ENCODE results near the gene ZC3HAV1. TPM values are rescaled to one million over a fixed set of nuclear protein-coding genes. Genes with fewer than 3 reads are reported as not detected.

ZC3HAV1 gene
- total and polyA plus RNA-seq, 12 donors = 2.7 to 28.3 (median 6.4) TPM

- Histone ChIP-seq H3K36me3 (peaks cover 0 to 96% (median 30%) of the 10 kb centered on the region in 9 donors), H3K4me3 (no peak overlapping the region), H3K27ac (no peak overlapping the region), H3K4me1 (peaks cover 0 to 11% (median 2%) of the 10 kb centered on the region in 9 donors), H3K9me3 (no peaks in the 10 kb centered on the region), H3K27me3 (no peaks in the 10 kb centered on the region)
- ATAC-seq (no peak), DNase-seq (no peak)
- 72 to 88% methylated on average over 2 of the region's 2 CpGs for WGBS, 2 donors
- TF ChIP-seq CTCF (IDR thresholded peaks at IDR 0.05) = no peak
- intact Hi-C loops (cut with DNase I) = no loop called here
Observed at GRCh38 chr7:139054101-139054500, 55.4 kb downstream of the ZC3HAV1 start.

- no peak for TF ChIP-seq CTCF (IDR thresholded peaks at IDR 0.05)
- intact Hi-C loops (cut with DNase I) = no loop called here
- peaks cover 0 to 100% (median 37%) of the 10 kb centered on the region in 9 donors for H3K36me3 ChIP-seq
- ATAC-seq (no peak), DNase-seq (no peak)
- no peaks in the 10 kb centered on the region for H3K27me3 ChIP-seq
- no peak overlapping the region for H3K27ac ChIP-seq
- H3K4me1 ChIP-seq = peaks cover 0 to 2% (median under 1%) of the 10 kb centered on the region in 9 donors
- no peaks in the 10 kb centered on the region for H3K9me3 ChIP-seq
- no peak overlapping the region for H3K4me3 ChIP-seq
Observed at GRCh38 chr7:139051655-139052054, 57.9 kb downstream of the ZC3HAV1 start.

- no peaks in the 10 kb centered on the region for H3K27me3 ChIP-seq
- no peak overlapping the region for H3K27ac ChIP-seq
- peaks cover 0 to 100% (median 34%) of the 10 kb centered on the region in 9 donors for H3K36me3 ChIP-seq
- no peaks in the 10 kb centered on the region for H3K9me3 ChIP-seq
- no peak for ATAC-seq
- no peak for TF ChIP-seq CTCF (IDR thresholded peaks at IDR 0.05)
- no peak for DNase-seq
- H3K4me3 ChIP-seq = no peak overlapping the region
- H3K4me1 ChIP-seq = peaks cover 0 to 19% (median 7%) of the 10 kb centered on the region in 9 donors
- 94 to 97% methylated on average over 1 of the region's 1 CpG for WGBS, 2 donors
- intact Hi-C loops (cut with DNase I) = loop anchor here in 1 of 10 donors (10.0 kb wide), 1 partner anchor 615 kb away; no protein-coding TSS in a partner anchor
Observed at GRCh38 chr7:139049936-139050335, 59.6 kb downstream of the ZC3HAV1 start.

GRCh38 chr7:139049111-139049510 lies 60.4 kb downstream of the ZC3HAV1 start:
- TF ChIP-seq CTCF (IDR thresholded peaks at IDR 0.05) = no peak
- Histone ChIP-seq H3K9me3 (no peaks in the 10 kb centered on the region), H3K36me3 (peaks cover 0 to 98% (median 27%) of the 10 kb centered on the region in 9 donors), H3K4me3 (no peak overlapping the region), H3K4me1 (peaks cover 0 to 27% (median 8%) of the 10 kb centered on the region in 9 donors), H3K27me3 (no peaks in the 10 kb centered on the region), H3K27ac (no peak overlapping the region)
- ATAC-seq (no peak), DNase-seq (no peak)
- intact Hi-C loops (cut with DNase I) = loop anchor here in 1 of 10 donors (10.0 kb wide), 1 partner anchor 614 kb away; no protein-coding TSS in a partner anchor
- 79 to 91% methylated on average over 7 of the region's 7 CpGs for WGBS, 2 donors
